NCI-H2196 treated with DMSO at 0.1 percent for 48 hours (cell line): ENCODE data around the gene COBL.

Source experiments
- DNase-seq: peaks from one replicate; lab custom pipeline; 2025; ENCODE audit not compliant: unreplicated experiment; lab: John Stamatoyannopoulos, UW

The COBL gene

DNA sequence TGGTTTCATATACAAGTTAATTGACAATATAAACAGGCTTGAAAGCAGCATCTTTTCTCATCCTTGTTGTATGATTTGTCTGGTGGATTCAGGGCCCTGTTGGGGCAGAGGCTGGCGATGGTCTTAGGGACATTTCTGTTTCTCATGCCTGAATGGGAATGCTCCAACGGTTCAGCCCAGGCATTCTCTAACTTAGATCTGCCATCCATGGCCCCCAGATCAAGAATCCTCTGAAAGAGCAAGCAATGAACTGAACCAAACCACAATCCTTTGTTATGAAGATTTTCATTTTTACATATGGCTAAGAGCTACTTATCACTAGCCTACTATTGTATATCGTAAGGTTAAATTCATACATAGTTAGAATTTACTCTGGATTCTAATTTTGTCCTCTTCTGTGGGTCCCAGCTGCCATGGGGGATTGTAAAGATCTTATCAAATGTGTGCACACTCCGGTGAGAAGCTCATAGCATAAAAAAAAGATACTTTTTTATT lies 163.9 kb downstream of the COBL start:
- no peak for DNase-seq

DNA sequence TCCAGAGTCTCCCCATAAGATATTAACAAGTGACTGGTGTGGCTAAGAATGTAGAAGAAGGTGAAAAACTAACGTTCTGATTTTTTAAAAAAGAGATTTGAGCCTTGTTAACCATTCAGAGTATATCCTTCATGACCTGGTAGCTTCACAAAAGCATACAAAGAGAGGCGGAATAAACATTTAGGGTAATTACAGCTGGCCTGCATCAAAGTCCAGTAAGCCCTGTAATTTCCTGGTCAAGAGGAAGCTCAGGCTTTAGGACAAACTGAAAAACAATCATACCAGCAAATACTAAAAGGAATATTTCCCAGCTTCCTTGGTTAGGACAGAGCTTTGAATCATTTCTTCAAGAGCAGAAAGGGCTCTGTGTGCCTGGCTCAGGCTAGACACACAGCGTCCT lies 165.2 kb downstream of the COBL start:
- DNase-seq, result no peak

DNA sequence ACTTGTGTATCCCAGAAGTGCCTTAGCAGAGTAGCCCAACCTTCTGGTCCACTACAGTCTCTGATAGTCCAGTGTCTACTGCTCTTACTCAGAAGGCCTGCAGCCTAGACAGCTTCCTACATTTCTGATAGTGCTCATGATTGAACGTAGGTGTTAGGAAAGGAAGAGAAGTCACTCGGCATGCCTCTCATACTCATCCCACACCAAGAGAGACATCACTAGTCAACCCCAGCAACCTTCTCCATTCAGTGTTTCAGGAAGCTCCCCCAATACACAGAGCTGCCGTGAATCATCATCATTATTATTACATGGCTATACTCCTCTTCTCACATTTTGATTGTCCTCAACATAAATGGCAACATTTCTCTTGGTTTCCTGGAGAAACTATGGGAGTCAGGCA lies 166.4 kb downstream of the COBL start:
- no peak for DNase-seq

DNA sequence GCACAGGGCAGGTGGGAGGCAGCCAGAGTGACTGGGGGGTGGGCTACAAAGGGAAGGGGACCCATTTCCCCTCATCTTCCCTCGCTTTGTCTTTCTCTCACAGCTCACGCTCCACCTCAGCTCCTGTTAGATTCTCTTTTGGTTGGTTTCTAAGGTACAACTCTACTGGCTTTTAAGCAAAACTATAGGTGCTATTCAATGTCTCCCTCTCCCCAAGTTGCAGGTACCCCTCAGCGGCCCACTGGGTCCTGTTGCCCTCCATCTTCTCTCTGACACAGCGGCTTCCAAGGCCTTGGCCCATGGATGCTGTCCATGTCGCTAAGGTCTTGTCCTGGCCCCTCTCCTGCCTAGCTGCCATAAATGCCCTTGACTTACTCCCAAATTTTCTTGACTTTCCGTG lies 168.4 kb downstream of the COBL start:
- no peak for DNase-seq

DNA sequence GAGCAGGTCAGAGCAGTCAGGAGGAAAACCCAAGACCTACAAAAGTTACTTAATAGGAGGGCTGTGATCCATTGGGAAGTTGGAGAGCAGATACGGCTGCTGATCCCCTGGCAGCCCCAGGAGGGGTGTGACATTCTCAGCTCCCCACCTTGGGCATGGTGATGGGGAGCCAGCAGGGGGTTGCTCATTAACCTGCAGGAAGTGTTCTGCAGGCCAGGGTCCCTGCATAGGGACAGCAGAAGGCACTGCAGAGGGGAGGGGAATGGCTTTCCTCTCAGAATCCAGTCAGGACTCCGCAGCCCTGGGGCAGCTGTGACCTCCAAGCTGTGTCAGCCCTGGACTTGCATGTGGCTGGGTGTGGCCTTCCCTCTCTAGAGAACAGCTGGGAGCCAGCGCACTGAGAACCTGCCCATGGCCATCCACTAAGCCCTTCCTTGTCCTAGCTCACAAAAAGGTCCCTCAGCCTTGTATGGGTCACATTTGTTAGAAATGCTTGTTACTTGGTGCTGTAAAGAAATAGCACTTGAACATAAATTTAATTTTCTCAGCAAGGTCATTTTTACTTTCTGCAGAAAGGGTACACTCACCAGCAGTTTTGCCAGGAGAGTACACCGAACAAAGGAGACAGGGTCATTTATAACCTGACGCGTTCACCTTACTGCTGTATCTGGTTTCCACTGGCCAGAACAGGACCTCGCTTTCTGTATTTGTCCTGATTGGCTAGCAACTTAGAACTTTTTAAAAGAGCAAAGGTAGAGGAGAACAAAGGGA lies 169.6 kb downstream of the COBL start:
- DNase-seq, result no peak

DNA sequence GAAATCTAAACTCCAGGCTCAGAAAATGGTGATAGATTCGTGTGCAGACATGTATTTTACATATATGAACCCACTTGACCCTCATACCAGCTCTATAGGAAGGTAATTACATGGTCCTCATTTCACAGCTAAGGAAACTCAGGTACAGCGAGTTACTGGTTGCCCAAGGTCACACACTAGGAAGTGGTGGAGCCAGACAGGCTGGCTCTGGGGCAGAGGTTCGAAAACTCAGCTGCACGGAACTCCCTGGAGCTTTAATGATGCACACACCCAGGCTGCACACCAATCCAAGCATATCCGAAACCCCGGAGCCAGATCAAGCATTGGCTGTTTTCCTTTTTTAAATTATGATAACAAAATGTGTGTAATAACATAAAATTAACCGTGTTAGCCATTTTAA lies 172.4 kb downstream of the COBL start:
- DNase-seq, result no peak

DNA sequence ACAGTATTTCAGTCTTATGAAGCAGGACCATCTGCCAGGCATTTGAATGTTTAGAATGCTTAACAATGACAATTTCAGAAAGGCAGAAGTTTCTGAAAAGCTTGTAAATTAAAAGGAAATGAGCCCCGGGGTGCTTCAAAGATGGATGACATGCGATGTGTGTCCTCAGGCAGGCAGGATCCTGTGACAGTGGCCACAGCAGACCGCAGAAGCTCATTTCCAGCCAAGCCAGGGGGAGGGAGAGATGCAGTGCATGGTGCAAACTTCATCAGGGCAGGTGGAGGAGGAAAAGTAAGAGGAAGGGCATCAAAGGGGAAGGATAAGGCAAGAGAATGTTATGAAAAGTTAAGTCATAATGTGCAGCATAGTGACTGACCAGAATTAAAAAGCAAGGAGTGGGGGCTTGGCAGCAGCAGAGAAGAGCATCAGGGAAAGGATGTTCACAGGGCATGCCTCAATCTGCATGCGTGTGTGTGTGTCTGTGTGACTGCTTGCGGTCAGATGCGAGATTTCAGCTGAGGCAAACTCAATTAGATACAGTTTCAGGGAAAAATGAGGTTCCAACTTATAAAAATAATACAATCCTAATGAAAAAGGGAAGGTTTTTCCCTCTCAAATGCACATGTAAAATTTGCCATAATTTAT lies 173.7 kb downstream of the COBL start:
- no peak for DNase-seq

DNA sequence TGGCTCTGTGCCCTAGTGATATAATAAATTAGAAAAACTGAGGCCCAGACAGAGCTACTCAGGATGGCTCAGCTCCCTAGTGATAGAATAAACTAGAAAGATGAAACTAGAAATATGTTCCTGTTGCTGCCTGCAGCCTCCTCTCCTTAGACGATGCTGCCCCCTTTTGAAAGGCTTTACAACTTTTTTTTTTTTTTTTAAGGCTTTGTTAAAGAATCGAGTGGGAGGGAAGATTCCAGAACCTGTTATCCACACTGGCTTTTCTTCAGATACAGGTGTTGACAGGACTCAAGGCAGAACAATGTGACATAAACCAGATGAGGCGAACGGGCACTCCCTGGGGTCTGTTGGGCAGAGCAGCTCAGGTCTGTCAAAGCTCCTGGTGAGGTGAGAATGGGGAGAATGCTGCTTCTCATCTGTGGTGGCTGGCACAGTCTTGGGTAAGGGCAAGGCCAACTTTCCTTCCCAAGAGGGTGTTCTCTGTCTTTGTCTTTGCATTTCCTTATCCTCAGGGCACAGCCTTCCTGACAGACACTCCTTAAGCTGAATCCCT lies 175.1 kb downstream of the COBL start:
- no peak for DNase-seq

DNA sequence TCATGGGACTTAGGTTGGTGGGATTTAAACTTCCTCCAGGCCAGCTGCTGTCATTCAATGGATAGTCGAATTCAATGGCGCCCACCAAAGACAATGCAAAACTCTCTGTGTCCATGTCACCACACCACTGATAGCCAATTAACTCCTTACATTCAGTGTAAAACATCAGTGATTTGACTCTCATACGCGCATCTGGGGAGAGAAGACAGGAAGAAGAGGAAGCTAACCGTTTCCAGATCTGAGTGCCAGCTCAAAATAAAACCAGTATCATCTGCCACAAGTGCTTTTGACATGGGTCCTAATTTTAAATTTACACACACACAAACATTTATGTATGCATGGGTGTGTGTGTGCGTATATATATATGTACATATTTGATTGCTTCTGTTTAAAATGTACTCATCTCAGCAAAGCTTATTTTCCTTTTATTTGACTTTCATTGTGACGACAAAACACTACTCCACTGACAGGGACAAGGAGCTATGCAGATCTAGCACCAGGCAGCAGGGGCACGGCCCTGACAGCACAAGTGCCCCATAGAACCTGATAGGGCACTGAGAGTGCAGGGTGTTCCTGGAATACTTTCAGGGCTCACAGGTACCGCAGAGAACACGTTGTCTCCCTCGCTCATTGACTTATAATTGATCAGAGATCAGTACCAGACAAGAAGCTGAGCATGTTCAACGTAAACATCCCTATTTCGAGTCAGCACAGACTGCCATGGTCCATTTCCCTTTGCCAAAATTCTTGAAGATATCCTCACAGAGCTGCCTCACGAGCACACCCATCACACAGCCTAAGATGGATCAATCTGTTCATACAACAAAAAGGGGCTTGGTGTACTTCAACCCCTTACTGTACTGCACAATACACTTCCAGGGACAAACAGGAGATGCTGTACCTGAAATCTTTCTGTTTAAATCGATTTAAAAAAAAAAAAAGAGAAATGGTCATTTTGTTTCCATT lies 176.1 kb downstream of the COBL start:
- no peak for DNase-seq

DNA sequence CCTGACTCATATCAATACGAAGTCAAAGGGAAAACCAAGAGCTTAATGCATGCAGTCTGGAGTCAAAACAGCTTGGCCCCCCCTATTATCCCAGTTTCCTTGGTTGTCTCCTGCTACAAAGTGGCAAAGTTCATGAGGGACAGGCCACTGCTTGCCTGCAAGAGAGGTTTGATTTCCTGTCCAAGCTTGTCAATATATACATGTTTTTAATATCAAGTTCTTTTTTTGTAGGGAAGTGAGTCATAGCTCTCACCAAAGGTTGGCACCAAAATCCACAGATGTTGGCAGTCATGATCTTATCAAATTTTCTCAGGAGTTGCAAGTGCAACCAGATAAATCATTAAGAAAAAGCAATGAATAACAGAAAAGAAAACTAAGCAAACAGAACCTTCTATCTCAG lies 176.8 kb downstream of the COBL start:
- peak; percentile 38 for DNase-seq

DNA sequence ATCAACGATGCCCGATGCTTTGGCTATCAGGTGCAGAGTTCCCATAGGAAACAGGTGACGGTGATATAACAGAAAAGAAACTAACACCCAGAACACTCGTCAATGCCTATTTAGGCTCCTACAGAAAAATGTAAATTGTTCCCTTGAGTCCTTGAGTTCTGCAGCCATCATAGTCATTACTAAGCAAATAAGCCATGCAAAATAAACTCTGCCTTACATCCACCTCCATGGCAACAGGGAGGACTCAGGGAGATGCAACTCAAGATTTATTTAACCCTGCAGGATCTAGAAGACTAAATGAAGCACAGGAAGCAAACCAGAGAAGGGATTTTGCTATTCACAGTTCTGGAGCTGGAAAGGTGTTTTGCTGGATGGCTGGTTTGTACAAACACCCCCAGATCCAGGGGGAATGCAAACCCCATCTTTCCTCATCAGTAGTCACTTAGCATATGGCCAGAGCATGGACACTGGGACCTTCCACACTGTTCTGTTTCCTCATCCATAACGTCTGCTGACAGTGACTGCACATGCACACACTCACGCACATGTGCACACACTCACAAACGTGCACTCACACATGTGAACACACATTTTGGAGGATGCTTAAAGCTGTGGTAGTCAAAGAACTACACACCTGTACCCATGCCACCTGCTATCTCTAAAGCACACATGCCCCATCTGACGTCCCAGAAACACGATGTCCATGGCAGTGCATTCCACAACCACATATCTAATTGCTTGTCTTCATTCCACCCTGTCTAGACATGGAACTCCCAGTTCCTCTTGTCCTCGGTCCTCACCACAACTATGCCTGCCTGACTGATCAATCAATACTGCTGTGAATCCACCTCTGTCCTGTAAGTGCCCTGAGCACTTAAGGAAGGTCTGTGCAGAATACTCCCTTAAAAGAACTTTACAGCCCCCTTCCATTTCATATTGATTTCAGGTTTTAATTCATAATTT lies 178.2 kb downstream of the COBL start:
- peak; percentile 25 for DNase-seq

DNA sequence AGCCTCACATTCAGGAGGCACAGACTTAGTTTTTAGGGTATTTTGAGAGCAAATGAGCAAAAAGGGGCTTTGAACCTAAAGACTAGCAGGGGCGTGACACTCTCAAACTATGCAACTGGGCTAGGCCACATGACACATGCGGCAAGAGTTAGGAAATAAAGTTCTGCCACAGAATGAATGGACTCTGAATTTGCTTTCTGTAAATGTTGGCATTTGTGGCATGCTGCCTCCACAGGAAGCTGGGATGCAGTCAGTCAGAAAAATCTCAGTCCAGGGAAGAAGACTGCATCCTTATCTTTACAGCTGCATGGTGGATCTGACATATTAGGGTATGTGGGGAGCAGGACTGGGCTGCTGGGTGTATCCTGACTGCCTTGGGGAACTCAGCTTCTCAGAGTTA lies 181.0 kb downstream of the COBL start:
- DNase-seq, result no peak

DNA sequence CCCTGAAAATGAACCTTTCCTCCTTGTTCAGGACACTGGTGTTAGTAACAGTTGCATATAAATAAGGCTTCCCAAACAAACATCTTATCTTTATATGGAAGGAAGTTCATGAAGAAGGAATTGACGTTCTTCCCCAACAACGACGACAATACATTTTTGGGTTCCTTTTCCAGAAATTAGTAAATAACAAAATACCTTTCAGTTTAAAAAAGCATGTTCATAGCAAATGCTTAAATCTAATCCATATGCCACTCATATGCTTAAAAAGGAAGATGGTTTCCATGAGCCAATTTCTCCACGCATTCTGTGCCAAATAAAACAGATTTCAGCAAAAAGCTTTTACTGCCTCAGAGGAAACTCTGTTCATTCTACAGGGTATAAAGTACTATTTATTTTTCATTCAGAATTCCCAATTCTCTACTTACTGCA lies 182.6 kb downstream of the COBL start:
- DNase-seq, result no peak

DNA sequence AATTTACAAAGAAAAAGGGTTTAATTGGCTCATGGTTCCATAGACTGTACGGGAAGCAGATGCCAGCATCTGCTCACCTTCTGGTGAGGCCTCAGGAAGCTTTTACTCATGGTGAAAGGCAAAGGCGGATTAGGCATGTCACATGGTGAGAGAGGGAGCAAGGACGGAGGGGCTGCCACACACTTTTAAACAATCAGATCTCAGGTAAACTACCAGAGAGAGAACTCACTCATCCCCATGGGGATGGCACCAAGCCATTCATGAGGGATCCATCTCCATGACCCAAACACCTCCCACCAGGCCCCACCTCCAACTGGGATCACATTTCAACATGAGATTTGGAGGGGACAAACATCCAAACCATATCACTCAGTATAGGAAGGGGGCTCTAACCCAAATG lies 183.9 kb downstream of the COBL start:
- DNase-seq, result no peak

DNA sequence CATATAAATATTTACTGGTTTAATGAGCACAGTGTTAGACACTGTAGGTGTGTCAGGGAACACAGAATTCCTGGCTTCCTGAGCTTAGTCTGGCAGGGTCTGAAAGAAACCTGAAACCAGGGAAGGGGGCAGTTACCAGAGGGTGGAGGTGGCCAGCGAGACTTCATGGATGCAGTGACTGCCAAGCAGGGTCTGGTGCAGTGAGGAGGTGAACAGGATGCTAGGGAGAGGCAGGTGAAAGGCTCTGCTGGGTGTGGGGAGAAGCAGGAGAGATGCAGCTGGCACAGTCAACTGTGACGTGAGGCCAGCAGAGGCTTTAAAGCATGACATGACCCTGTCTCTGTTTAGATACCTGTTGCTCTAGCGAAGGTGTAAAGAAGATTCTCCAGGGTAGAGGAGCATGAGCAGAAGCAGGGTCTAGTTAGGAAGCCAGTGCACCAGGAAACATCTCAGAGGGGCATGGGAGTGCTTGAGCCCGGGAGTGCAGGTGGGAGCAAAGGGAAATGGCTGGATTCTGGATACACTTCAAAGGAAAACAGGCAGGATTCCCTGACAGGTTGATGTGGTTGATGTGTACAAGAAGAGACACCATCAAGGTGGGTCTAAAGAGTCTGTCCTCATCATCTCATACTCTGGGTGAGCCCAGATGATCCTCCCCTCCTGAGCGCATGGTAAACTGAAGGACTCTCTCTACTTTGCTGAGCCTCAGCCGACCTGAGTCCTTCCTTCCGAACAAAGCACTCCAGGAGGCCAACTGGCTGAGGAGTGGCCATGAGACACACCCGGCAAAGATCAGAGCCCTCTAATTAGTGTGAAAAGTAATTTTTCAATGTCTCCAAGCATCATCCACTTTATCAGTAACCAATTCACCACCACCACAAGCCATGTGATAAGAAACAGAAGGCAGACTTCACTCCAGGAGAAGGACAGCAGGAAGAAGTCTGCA lies 186.8 kb downstream of the COBL start:
- DNase-seq, result no peak

DNA sequence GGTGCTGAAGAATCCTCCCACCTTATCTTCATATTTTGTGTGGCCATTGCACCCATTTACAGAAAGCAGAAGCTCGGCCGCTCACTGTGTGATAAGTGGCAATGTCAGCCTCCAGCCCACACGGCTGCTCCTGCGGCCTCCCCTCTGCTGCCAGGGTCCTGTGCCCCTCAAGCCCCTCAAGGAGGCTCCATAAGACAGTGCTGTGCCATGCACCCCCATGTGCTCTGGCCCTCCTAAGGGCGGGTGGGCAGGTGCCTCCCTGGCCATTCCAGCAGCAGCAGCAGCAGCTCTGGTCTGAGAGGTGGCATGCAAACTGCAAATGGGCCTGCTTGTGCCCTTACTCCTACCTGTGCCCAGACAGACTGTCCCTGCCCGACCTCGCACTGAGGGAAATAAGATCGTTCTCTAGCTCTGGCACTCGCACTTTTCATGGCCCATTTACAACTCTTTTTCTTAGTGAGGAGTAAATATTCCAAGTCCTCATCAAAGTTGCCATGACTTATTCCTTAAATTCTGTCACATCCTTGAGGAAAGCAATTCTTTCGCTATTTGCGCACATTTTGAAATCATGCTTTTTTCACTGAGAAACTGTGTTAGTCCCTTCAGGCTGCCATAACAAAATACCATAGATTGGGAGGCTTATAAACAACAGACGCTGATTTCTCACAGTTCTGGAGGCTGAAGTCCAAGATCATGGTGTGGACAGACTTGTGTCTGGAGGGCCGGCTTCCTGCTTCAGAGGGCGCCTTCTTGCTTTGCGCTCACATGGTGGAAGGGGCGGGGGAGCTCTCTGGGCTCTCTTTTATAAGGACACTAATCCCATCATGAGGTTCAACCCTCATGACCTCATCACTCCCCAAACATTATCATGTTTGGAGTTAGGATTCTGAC lies 187.8 kb downstream of the COBL start:
- no peak for DNase-seq

DNA sequence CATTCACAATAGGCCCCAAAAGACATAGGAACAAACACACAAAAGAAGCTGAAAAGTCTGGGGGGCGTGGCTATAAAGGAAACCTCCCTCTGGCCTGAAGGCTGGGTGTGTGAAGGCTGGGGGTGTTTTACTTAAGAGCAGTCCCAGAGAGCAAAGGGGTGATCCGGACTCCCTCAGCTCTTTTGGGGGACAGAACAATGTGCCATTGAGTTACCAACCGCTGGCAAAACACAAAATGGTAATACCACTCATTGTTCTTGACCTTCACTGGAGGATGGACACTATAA lies 189.0 kb downstream of the COBL start:
- no peak for DNase-seq
